ENCODE results near the gene EYA2.

- TF ChIP-seq CTCF (IDR thresholded peaks at IDR 0.05), result no peak
- no peak for TF ChIP-seq POLR2A (IDR thresholded peaks at IDR 0.05)
Measured at GRCh38 chr20:47027042-47027441, 132.4 kb downstream of the EYA2 start.

Measured in adrenal gland (tissue), 5 donors.